ENCODE measurements around the gene WSB1. TPM values are rescaled to one million over a fixed set of nuclear protein-coding genes. Genes with fewer than 3 reads are reported as not detected.
"Not testable (repeated sequence)": the region's sequence is repeated elsewhere in the genome, so short reads cannot be mapped to it uniquely, and the experiment has no call there.

Gene WSB1, protein sequence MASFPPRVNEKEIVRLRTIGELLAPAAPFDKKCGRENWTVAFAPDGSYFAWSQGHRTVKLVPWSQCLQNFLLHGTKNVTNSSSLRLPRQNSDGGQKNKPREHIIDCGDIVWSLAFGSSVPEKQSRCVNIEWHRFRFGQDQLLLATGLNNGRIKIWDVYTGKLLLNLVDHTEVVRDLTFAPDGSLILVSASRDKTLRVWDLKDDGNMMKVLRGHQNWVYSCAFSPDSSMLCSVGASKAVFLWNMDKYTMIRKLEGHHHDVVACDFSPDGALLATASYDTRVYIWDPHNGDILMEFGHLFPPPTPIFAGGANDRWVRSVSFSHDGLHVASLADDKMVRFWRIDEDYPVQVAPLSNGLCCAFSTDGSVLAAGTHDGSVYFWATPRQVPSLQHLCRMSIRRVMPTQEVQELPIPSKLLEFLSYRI
- 100 to 1,000 TPM; 175 to 234 (median 205) TPM for polyA plus RNA-seq (ENCODE audit: insufficient read length in 3 of 3)

DNA sequence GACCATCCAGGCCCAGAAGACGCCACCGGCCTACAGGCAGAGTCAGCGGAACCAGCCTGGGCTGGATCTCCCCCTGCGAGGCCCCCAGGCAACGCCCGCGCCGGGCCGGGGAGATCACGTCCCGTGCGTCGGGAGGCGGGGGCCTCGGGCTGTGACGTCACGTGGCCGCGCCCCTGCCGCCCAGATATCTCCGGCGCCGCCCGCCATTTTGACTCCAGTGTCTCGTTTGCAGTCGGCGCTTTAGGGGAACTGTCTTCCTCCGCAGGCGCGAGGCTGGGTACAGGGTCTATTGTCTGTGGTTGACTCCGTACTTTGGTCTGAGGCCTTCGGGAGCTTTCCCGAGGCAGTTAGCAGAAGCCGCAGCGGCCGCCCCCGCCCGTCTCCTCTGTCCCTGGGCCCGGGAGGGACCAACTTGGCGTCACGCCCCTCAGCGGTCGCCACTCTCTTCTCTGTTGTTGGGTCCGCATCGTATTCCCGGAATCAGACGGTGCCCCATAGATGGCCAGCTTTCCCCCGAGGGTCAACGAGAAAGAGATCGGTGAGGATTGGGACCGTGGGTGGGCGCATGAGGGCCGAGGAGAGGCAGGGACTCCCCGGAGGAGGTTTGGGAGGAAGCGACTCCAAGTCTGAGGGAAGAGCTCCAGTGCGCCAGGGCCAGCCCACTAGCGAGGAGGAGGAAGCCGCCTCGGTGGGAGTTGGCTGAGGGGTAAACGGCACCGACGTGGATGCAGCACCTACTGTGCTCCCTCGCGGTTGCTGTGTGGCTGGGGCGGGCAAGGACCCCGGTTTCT, at the start of gene WSB1:
Gene WSB1 (plus strand): TSS at position 217 of the 791 bp plus-strand sequence. CDS start 282 bp downstream, at position 499.
- DNase-seq (ENCODE audit: low read depth in 3 of 3, low spot score in 2 of 3) = peak; percentile 80 to 86 (median 85)

DNA sequence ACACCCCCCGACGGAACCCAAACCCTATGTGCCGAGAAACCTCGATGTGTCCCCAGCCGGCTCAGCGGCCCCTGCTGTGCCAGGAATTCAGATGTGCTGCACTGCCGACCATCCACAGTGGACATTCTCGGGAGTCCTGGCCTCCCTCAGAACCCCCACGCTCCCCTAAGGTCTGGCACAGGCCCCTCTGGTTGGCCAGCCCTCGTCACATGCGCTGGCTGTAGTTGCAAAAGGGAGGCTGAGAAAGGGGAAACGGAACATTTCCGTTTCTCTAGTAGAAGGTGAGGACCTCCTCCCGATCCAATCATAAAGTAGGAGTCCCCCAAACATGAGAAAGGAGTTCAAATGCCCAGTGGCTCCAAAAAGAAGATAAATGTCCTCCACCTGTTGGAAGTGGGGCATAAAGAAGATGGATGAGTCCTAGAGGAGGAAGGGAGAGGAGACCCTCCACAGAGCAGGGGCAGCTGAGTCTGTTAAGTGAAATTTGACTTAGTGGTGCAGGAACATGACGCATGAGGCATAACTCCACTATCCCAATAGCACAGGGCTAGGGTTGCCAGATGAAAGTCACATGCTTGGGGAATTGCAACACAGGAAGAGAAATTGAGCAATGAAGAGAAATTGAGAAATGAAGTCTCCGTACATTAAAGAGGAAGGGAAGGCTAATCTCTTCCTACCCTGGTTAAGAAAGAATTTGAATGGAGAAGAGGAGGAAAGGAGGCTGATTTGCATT, 49.3 kb upstream of the WSB1 start:
- peak in 1 of 3 donors; percentile 7 for DNase-seq (ENCODE audit: low read depth in 3 of 3, low spot score in 2 of 3)

DNA sequence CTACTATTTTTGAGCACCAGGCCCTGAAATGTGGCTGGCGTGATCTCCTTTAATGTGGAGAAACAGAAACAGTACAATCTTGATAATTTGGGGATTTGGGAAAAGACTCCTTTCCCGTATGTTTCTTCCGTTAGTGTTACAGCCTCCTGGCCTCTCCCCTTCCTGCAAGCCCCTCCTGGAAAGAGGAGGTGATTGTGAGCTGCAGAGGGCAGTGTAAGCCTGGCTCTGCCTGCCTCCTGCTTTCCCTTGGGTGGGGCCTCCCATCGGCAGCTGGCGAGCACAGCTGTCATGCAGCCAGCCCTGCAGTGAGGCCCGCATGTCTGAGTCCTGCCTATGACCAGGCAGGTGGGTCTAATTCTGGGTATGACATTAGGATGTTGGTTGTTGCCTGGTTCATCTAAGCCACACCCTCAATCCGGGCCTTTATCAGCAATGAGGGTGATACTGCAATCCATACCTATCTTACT, 48.7 kb upstream of the WSB1 start:
- DNase-seq (ENCODE audit: low read depth in 3 of 3, low spot score in 2 of 3) = peak in 1 of 3 donors; percentile 19

DNA sequence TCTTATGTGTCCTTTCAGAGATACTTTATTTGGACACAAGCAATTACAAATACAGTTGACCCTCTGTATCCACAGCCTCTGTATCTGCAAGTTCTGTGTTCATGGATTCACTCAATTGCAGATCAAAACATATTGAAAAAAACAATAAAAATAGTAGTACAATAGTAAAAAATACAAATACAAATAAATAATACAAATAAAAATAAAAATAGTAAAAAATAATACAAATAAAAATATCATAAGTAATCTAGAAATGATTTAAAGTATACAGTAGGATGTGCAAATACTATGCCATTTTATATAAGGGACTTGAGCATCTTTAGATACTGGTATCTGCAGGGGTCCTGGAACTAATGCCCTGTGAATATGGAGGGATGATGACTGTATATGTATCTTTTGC, 47.4 kb upstream of the WSB1 start:
- DNase-seq (ENCODE audit: low read depth in 3 of 3, low spot score in 2 of 3) = no peak

DNA sequence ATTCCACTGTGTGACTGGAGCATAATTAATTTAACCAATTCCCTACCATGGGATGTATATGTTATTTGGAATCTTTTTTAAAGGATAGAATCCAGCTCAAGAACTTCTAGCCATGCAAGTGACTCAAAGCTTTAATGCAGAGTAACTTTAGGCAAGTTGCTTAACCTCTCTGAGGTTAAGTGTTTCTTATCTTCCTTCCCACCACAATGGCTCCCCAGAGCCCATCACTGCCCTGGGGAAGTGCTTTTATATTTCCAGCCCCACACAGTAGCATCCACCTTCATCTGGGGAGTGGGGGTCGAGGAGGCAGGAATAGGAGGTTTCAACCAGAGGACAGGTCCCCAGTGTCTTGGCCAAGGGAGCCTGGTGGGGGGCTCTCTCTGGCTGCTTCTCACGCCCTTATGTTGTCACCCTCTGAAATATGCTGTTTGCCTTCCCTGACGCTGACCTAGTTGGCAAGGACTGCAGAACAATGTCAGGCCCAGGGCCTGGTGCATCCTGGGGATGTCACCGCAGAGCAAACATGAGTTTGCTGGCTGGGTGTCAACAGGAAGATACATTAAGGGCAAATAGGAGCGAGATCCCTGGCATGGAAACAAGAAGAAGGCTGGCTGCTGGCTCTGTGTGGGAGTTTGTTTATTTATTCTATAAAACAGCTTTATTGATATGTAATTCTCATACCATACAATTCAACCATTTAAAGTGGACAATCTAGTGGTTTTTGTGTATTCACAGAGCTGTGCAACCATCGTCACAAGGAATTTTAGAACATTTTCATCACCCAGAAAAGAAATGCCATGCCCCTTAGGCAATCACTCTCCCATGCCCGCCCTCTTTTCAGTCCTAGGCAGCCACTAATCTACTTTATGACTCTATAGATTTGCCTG, 46.6 kb upstream of the WSB1 start:
- no peak for DNase-seq (ENCODE audit: low read depth in 3 of 3, low spot score in 2 of 3)

DNA sequence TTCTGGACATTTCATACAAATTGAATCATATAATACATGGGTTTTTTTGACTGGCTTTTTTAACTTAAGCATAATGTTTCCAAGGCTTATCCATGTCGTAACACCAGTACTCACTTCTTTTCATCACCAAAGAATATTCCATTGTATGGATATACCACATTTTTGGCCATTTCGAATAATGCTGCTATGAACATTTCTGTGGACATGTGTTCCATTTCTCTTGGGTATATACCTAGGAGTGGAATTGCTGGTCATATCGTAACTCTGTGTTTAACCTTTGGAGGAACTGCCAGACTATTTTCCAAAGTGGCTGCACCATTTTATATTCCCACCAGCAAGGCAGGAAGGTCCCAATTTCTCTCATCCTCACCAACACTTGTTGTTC, 46.0 kb upstream of the WSB1 start:
- DNase-seq (ENCODE audit: low read depth in 3 of 3, low spot score in 2 of 3) = no peak

DNA sequence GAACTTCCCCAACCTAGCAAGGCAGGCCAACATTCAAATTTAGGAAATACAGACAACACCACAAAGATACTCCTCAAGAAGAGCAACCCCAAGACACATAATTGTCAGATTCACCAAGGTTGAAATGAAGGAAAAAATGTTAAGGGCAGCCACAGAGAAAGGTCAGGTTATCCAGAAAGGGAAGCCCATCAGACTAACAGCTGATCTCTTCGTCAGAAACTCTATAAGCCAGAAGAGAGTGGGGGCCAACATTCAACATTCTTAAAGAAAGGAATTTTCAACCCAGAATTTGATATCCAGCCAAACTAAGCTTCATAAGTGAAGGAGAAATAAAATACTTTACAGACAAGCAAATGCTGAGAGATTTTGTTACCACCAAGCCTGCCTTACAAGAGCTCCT, 43.1 kb upstream of the WSB1 start:
- not testable (repeated sequence) for DNase-seq (ENCODE audit: low read depth in 3 of 3, low spot score in 2 of 3)

DNA sequence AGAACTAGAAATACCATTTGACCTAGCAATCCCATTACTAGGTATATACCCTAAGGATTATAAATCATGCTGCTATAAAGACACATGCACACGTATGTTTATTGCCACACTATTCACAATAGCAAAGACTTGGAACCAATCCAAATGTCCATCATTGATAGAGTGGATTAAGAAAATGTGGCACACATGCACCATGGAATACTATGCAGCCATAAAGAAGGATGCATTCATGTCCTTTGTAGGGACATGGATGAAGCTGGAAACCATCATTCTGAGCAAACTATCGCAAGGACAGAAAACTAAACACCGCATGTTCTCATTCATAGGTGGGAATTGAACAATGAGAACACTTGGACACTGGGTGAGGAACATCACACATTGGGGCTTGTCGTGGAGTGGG, 39.1 kb upstream of the WSB1 start:
- not testable (repeated sequence) for DNase-seq (ENCODE audit: low read depth in 3 of 3, low spot score in 2 of 3)

DNA sequence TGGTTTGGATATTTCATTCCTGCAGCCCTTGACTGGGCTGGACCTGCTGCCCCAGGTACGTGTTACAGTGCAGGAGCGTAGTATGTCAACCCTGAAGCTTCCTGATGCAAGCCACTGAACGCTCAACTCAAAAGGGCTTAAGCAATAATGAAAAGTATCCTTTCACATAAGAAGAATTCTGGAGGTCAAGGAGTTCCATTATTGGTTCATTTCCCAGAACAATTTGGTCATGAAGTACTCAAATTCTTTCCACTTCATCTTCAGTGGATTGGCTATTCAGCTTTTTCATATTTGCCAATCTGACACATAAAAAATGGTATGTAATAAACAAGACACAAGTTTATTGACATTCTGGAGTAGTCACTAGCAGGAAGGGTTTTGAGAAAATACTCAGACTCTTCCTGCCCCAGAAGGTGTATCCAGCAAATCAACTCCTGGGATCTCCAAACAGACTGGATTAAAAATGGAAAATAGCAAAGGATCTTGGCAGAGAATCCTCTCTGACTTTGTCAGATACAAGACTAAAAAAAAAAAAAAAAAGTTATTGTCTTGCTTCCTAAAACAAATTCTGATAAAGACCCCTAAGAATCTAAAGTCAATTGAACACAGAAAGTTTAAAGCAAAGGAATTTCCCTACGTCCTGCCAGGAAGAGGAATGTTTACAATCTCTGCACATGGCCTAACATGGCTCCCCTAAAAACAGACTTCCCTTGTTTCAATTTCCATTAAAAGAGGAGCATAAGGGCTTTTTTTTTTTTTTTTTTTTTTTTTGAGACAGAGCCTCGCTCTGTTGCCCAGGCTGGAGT, 37.5 kb upstream of the WSB1 start:
- no peak for DNase-seq (ENCODE audit: low read depth in 3 of 3, low spot score in 2 of 3)

DNA sequence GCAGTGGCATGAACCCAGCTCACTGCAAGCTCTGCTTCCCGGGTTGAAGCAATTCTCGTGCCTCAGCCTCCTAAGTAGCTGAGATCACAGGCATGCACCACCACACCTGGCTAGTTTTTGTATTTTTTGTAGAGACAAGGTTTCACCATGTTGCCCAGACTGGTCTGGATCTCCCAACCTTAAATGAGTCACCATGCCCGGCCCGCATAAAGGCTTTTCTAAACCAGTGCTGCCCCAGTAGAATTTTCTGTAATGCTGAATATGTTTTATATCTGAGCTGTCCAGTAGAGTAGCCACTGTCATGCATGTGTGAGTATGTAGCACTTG, 36.9 kb upstream of the WSB1 start:
- no peak for DNase-seq (ENCODE audit: low read depth in 3 of 3, low spot score in 2 of 3)

DNA sequence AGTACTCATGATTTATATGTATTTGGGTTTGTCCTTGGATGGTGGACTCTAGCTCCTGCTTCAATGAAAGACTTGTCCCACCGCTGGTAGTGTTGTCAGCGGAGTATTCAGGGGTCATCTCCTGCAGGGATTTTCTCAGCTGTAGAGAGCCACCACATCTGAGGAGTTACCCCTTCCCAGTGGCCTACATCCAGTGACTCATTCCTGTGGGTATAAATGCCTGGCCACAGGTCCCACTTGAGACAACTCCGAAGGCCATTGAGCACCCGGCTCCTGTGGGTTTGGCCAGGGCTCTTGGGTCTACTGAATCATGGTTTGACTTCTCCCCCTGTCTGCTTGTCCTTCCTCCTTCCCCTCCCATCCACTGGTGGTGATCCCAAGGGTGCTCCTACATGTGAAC, 34.6 kb upstream of the WSB1 start:
- no peak for DNase-seq (ENCODE audit: low read depth in 3 of 3, low spot score in 2 of 3)

DNA sequence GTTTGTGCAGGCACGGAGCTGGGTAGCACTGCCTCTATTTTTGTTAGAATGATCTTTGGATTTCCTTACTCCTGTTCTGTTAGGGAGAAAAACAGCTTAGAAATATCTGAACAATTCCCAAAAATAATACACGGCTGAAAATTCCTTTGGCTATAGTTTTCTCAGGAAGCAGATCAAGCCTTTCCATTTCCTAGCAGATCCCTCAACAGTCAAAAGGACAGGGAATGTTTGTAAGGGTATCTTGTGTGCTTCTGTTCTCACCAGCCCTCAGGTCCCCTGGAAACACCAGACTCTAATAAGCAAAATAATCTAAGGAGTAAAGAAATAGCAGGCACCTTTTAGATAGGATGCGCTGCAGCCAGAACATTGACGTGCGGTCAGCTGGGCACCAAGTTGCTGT, 30.5 kb upstream of the WSB1 start:
- DNase-seq (ENCODE audit: low read depth in 3 of 3, low spot score in 2 of 3) = no peak

DNA sequence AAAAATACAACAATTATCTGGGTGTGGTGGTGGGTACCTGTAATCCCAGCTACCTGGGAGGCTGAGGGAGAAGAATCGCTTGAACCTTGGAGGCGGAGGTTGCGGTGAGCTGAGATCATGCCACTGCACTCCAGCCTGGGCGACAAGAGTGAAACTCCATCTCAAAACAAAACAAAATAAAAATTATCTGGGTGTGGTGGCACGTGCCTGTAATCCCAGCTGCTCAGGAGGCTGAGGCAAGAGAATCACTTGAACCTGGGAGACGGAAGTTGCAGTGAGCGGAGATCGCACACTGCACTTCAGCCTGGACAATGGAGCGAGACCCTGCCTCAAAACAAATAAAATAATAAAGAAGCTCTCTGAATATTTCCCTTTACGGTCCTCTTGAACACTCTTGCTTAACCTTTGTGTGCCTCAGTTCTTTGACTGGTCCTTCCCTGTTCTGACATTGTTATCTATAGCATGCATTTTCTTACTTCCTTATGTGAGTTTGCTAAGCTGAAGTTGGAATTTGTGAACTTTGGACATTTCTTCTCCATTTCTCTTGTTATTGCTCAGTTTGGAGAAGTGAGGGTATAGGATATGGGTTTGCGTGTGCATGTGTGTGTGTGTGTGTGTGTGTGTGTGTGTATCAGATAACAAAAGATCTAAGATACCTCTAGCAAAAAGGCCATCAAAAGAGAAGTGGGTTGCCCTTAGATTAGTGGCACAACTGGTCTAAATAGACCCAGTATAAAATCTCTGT, 29.7 kb upstream of the WSB1 start:
- no peak for DNase-seq (ENCODE audit: low read depth in 3 of 3, low spot score in 2 of 3)

DNA sequence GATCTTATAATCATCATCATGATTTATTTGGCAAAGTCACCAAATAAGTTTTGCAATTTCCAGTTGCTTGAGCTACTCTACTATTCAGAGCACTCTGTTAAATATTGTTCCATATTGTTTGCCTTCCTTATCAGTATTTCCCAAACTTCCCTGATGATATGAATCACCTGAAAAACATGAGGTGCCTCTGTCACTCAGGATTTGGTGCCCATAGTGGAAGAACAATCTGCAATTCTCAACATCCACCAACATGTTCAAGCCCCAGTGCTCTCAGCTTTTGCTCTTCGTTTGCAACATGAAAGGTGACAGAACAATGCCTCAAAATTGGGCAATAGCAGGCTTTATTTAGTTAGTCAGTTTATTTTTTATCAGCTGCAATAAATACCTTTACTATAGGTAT, 28.6 kb upstream of the WSB1 start:
- DNase-seq (ENCODE audit: low read depth in 3 of 3, low spot score in 2 of 3) = no peak

DNA sequence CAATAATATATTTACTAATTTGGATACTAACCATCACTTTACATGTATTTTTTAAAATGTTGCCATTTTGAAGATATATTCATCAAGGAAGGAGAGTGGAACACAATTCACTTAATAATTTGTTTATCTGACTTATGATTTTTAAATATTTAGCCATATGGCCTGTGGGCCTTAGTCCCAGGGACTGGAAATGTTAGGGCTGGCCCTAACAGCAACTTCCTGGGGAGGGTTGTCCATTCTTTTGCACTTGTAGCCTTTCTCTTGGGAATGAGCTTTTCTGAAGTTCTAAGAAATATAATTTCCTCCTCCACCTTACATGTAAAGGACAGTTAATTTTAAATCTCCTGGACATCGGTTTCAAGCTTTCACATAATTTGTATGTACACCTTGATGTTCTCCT, 27.7 kb upstream of the WSB1 start:
- no peak for DNase-seq (ENCODE audit: low read depth in 3 of 3, low spot score in 2 of 3)

DNA sequence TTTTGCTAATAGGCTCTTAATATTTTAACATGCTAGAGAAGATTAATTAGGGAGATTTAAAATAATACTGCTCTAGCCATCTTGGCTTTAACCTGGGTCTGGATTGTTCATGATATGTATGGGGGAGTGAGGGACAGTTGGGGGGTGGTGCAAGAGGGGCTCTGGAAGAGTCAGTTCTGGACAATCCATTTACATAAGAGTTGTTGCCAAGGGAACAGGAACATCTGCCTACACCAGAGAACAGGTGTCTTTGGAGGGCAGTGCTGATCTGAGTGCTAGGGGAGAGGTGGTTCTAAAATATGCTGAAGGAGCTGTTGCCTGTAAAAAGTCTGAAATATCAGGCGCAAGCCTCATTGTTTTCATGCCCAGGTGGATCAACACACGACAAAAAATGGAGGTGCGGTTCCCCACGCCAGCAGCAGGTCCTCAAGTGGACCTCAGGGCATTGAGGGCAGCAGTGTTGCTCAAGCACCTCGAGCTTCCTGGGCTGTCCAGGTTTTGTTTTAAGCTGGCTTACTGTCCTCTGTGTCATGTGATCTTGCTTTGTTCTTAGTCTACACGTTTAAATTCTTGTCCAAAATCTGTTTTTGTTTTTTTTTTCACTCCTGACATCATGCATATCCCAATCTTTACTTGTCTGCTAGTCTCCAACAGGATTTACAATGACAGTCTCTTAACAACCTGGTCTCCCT, 25.4 kb upstream of the WSB1 start:
- no peak for DNase-seq (ENCODE audit: low read depth in 3 of 3, low spot score in 2 of 3)

DNA sequence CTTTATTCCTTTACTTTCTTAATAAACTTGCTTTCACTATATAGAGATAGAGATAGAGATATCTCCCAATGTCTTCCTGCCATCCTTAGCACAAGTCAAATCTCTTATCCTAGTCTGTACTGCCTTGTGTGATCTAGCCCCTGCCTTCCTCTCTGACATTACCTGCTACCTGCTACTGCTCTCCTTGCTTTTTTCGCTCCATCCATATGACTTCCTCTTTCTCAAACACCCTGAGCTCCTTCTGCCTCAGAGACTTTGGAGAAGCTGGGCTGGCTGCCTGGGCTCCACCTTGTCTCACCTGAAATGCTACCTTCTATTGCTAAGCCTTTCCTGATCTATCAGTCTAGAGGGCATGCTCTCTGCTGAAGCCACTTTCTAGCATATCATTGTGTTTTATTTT, 24.7 kb upstream of the WSB1 start:
- DNase-seq (ENCODE audit: low read depth in 3 of 3, low spot score in 2 of 3) = no peak

DNA sequence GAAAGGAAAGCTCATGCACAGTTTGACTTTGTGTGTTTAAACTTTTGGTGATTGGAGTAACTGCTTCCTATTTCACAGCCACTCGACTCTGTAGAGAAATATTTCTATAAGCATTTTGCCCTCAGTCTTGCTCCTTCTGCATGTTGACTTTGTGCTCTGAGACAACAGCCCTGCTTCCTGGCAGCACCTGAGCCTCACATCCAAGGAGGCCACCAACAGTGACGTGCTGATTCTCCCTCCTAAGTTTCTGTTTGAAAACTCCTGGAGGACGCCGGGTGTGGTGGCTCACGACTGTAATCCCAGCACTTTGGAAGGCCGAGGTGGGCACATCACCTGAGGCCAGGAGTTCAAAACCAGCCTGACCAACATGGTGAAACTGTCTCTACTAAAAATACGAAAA, 23.9 kb upstream of the WSB1 start:
- no peak for DNase-seq (ENCODE audit: low read depth in 3 of 3, low spot score in 2 of 3)
